Eye (tissue), 1 donor: ENCODE data around the gene RFFL.

Experiments
- DNase-seq: peaks from one replicate; pipeline ENCODE4 v3.0.0-alpha.2; 2015

RFFL gene

GRCh38 chr17:34958438-34958837, 105.1 kb downstream of the RFFL start:
- DNase-seq = no peak
